ENCODE results near the gene SORL1-AS1.

SORL1-AS1 gene

DNA sequence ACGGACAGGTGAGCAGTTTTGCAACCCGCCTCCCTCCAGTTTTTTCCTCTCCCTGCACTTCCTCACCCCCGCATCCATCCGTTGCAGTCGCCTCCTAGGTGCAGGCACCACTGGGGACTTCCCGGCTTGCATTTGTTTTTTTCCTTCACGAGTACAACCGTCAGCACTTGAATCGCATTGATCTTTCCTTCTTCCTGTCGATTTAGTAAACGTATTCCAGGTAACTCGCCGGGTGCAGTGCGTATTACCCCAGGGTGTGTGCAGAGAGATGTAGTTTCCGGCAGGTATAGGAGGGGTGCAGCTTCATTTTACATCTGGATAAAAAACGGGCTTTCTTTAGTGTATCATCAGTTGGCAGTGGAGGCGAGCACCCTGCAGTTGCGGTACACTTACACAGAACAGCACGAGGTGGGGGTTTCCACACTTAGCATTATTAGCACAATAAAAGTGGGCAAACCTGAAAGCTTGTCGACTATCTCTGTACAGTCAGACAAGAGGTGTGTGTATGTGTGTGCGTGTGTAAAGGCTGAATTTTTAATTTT, at the start of gene SORL1-AS1:
TSS of gene SORL1-AS1 (minus strand) at position 359 of the 542 bp plus-strand sequence.
- peak; percentile 82 for DNase-seq

GRCh38 chr11:121500717-121501116, 48.0 kb upstream of the SORL1-AS1 start:
- DNase-seq = no peak

DNA sequence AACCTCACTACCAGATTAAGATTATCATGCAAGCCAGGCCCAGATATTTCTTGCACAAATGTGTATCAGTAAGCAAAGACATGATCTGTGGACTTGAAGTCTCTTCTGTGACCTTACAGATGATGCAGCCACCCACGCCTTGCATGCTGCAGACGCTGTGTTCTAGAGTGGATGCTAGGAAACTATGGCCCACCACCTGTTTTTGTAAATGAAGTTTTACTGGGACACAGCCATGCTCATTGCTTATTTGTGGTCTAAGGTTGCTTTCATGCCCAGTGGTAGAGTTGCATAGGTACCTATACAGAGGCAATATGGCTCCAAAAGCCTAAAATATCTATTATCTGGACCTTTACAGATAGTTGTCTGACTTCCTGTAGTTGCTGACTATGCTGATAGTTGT, 47.5 kb upstream of the SORL1-AS1 start:
- DNase-seq = no peak

DNA sequence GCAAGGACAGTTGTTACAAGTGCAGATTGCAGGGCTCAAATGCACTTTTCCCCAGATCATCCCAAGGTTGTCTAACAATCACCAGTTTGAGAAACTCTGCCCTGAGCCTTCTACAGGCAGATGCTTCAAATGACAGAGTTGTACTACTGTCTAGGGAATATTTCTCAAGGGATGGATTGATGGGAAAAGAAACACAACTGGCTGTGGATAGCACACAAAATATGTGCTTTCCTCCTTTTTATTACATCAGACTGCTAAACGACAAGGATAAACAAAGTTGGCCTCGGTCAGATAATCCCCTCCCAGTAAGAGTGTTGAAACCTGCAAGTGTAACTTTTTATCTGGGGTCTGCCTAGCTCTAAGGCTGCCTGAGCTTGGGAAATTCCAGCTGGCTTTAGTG, 46.6 kb upstream of the SORL1-AS1 start:
- no peak for DNase-seq

GRCh38 chr11:121497176-121497998, 44.6 kb upstream of the SORL1-AS1 start:
- no peak for DNase-seq

- DNase-seq = peak; percentile 16
Observed at GRCh38 chr11:121494355-121495099, 41.8 kb upstream of the SORL1-AS1 start.

GRCh38 chr11:121489823-121490222, 37.1 kb upstream of the SORL1-AS1 start:
- DNase-seq = no peak

DNA sequence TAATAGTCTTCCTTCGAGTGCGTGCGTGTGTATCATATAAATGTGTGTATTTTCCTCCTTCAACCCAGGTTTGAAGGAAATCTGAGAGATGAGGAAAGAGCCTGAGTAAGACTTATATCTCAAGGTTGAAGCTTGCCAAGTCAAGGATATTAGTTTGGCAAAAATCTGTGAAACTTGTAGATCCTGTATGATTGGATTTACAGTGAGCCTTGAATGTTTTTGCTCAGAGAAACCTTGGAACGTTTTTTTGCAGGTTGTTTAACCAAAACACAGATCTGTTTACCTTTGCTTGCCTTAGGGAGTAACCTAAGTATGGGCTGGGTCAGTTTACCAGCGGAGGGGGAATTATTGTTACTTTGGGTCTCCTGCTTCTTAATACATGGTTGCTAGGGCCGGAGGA, 35.9 kb upstream of the SORL1-AS1 start:
- no peak for DNase-seq

DNA sequence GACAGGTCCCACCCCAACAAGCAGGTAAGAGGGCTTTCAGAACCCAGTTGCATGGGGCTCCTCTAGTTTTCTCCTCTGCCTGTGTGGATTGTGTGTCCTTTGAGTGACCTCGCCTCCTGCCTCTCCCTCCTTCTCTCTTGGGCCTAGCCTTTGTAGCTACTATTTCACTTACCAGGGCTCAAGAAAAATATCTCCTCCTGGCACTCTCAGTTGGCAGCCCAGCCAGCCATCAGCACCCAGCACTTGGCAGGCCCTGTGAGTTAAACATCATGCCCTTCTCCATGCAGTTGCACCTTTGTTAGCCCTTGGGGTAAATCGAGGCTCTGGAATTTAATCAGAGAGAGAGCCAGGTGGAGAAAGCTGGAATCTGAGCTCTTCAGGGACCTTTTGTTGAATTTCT, 35.4 kb upstream of the SORL1-AS1 start:
- no peak for DNase-seq

GRCh38 chr11:121487191-121487590, 34.4 kb upstream of the SORL1-AS1 start:
- DNase-seq = no peak

DNA sequence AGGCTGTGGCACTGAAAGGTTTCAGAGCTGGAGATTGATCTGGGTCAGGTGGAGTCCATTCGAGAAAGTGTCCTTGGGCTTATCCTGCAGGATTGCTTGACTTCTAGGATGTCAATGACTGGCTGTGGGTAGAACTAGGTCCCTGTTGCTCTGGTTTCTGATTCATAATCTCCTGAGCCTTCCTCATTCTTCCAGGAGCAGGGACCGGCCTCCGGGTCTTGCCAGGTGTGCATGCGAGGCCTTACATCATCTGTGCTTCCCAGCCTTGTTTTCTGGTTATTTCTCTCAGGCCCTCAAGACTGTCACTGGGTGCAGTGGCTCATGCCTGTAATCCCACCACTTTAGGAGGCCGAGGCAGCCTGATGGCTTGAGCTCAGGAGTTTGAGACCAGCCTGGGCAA, 33.3 kb upstream of the SORL1-AS1 start:
- DNase-seq = no peak

DNA sequence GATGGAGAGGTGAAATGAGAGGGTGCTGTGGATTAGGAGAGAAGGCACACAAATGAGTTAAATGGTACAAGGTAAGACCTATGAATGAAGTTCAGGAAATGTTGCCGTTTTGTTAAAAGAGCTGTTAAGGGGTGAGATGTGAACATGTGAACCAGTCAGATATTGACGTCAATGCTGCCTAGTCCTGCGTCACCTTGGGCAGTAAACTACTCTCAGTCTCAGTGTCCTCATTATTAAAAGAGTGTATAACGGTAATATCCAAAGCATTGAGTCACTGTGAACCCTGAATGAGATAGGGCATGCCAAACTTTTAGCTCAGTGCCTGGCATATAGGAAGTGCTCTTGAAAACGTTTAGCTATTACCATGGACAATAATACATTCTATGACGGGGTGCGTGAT, 32.4 kb upstream of the SORL1-AS1 start:
- no peak for DNase-seq

DNA sequence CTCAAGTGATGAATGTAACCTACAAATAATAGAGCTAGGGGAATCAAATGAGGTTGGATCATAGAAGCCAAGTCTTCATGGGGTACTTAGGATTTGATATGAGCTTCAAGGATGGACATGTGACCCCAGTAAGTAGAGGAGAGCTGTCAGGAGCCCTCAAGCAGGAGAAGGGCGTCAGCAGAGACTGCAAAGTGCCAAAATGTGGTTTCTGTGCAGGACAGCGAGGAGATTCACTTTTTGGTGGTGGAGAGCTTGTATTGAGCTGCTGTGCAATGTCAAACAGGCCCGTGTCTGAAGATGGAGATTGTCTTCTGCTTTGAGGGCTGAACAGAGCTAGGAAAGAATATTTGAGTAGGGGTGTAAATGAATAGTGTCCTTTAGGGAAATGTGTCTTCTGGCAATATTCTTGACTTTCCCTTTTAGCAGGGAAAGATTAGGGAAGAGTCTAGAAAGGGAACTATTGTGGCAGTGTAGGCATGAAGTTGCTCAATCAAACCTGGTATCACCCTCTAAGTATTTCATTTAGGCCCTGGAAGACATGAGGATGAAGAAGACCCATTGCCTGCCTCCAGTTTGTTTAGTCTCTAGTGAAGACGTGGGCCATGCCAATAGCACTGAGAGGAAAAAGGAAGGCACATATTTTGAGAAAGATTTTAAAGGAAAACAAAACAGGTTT, 31.2 kb upstream of the SORL1-AS1 start:
- DNase-seq = no peak

- peak; percentile 79 for DNase-seq
Observed at GRCh38 chr11:121482231-121483129, 29.7 kb upstream of the SORL1-AS1 start.

DNA sequence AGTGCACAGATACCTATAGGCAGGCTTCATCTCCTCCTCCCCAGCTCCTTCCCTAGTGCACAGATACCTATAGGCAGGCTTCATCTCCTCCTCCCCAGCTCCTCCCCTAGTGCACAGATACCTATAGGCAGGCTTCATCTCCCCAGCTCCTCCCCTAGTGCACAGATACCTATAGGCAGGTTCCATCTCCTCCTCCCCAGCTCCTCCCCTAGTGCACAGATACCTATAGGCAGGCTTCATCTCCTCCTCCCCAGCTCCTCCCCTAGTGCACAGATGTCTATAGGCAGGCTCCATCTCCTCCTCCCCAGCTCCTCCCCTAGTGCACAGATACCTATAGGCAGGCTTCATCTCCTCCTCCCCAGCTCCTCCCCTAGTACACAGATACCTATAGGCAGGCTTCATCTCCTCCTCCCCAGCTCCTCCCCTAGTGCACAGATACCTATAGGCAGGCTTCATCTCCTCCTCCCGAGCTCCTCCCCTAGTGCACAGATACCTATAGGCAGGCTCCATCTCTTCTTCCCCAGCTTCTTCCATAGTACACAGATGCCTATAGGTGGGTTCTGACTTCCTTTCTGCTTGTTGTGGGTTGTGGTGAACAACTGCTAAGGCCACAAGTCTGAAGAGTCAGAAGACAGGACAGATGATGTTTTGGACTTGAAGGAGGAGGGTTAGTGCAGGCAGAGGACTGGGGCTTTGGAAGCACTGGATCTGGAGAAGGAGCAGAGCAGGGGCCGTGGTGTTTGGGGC, 28.9 kb upstream of the SORL1-AS1 start:
- peak; percentile 87 for DNase-seq

- no peak for DNase-seq
Observed at GRCh38 chr11:121479698-121480238, 27.0 kb upstream of the SORL1-AS1 start.

- DNase-seq = no peak
Observed at GRCh38 chr11:121478895-121479697, 26.3 kb upstream of the SORL1-AS1 start.

GRCh38 chr11:121478226-121478894, 25.6 kb upstream of the SORL1-AS1 start:
- DNase-seq = no peak

DNA sequence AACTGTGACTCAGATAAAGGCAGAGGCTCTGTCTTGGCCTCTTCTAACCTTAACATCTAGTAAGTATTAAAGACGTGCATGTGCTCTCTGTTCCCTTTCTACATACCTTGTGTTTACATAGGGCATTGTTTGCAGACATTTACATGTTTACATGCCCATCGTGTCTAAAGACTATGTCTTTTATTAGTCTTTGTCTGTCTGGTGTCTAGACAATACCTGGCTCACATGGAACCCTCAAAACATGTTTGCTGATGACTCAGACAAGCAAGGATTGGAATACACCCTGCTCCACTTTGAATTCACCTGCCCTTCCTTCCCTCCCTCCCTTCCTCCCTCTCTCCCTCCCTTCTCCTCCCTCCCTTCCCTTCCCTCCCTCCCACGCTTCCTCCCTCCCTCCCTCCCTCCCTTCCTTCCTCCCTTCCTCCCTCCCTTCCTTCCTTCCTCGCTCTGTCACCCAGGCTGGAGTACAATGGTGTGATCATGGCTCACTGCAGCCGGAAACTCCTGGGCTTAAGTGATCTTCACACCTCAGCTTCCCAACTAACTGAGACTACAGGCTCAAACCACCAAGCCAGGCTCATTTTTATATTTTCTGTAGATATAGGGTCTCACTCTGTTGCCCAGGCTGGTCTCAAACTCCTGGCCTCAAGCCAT, 23.7 kb upstream of the SORL1-AS1 start:
- DNase-seq = no peak

Data from CD4-positive, alpha-beta T cell treated with Interleukin-17A for 1 hour (primary cell).